GM19239 (cell line): Measurements from ENCODE around the gene AGBL1.

Experiments used
- DNase-seq: peaks from one replicate; pipeline ENCODE4 v3.0.0; 2011; ENCODE audit warnings: low spot score; ENCODE audit not compliant: insufficient read length
- FAIRE-seq: peaks from 2 replicates; lab custom pipeline; 2011; peaks lifted over from hg19 to GRCh38; lab: Jason Lieb, UNC

Gene AGBL1

DNA sequence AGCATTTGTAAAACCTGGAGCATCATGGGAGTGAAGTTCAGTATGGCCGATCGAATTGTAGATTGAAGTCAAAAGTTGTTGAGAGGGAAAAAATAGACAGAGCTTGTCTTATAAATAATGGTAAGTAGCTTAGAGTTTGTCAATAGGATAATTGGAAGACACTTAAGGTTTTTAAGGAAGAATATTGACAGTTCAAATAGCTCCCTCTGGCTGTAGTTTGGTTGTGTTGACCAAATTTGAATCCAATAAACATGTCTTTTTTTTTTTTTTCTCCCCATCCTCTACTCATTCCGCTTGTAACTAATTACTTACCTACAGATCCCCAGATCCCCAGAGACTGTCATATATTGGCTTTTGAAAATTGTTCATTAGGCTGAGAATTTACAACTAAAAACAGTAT, 677.0 kb downstream of the AGBL1 start:
- DNase-seq: no peak
- FAIRE-seq: no peak

DNA sequence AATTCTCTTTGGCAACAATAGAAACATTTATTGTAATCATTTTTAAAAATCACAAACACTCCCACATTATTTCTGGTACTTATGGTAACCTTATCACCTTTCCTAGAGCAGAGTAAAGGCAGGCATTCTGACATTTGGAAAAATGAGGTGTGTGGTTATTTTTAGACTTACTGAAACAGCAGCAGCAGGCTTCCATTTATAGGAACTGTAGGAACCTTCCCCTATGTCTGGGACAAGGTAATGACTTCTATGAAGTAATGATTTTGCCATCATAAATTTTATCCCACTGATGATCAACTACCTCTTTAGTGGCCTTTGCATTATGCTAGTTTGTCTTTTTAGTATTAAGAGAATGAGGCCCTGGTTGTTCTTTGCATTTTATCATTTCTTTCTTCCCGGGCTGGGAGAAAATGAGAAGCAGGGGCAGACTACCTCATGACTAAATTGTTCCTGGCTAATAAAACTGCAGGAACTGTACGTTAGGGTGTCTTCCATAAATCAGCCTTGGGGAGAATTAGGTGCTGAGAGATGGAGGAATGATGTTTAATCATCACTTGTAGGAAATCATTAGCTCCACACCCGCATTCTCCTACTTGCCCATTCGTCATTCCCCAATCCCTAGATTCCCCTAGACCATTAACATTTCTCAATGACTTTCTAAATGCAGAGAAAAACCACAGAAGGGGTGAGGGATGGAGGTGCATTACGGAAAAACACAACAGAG, 680.3 kb downstream of the AGBL1 start:
- FAIRE-seq: no peak

GRCh38 chr15:86762874-86763273, 683.2 kb downstream of the AGBL1 start:
- FAIRE-seq: no peak
- no peak for DNase-seq

More for the DNA sequence above, 680.3 kb downstream of the AGBL1 start:
- no peak for DNase-seq

GRCh38 chr15:86764021-86764420, 684.4 kb downstream of the AGBL1 start:
- DNase-seq (no peak), FAIRE-seq (no peak)

- no peak for DNase-seq
- no peak for FAIRE-seq
Observed at GRCh38 chr15:86765281-86765680, 685.6 kb downstream of the AGBL1 start.

DNA sequence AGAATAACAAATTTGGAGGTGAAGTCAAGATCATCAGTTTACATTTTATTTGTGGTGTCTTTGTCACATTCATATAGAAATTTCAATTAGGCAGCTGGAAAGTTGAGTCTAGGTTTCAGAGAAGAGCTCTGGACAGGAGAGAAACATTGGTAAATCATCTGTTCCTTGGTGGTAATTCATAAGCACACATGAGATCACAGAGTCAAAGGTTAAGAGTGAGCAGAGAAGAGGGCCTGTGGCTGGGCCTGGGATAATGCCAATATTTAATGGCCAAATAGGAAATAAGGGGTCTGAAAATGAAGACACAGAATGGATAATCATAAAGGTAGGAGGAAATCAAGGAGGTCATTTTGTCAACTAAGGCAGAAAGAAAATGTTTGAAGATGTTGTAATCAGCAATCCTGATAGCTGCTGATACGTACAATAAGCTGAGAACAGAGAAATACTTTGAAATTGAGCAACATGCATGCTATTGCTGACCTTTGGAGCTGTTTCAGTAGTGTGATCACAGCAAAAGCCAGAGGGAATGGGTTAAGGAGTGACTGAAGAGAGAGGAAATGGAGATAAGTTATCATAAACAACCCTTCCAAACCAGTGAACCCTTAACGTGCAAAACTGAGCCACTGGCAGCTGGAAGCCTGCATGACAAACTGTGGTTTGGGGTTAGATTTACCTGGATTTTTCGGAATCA, 692.8 kb downstream of the AGBL1 start:
- DNase-seq (no peak), FAIRE-seq (no peak)

DNA sequence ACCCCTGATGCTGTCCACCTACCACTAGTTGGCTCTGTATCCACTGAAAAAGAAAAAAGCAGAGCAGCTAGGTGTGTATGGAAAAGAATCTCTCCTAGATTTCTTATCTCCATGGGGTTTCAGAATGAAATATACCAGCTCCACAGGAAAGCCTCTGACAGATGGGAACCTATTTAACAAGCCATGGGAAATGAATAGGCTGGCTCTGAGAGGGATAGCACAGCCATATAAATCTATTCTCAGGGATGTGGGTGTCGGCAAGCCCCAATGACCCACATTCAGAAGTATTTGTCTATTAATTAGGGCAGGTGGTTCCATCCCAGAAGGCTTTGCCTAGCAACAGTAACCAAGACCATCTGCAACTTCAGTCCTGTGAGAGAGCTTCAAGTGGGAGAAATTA, 694.1 kb downstream of the AGBL1 start:
- no peak for DNase-seq

GRCh38 chr15:86776145-86776544, 696.5 kb downstream of the AGBL1 start:
- DNase-seq (no peak), FAIRE-seq (no peak)

More for the DNA sequence above, 694.1 kb downstream of the AGBL1 start:
- FAIRE-seq: no peak

- no peak for FAIRE-seq
Observed at GRCh38 chr15:86796521-86796920, 716.9 kb downstream of the AGBL1 start.

DNA sequence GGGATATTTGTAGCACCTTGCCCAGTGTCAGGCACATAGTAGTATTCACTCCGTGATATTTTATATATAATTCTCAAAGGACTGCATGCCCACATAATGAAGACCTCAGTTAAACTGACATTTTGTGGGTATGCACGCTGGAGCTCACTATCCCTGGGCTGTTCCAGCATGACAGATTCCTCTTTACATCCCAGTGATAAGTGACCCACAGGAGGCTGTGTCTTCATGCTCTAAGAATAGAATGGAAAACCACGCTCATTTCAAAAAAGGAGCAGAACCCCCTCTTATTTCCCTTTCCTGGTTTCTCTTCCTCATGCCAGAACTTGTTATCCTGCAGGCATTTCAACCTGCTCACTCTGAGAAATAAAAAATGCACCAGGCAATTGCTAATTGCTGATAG, 717.5 kb downstream of the AGBL1 start:
- no peak for DNase-seq
- no peak for FAIRE-seq

More at GRCh38 chr15:86796521-86796920, 716.9 kb downstream of the AGBL1 start:
- no peak for DNase-seq

- no peak for DNase-seq
- no peak for FAIRE-seq
Observed at GRCh38 chr15:86799226-86799625, 719.6 kb downstream of the AGBL1 start.

DNA sequence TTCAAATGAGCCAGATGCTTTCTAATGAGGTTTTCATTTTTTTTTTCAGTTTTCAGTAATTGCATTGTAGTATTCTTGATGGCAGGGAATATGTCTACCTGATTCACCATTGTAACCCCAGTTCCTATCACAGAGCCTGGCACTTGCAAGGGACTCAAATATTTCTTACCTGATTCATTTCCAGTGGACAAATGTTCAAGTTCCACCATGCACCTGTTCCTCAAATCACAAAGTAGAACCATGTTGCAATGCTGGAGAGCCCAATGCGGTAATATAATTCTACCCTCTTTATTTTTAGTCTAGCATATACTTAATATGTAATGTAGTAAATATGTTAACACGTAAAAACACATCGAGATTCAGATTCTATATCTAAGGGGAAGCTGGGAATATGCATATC, 722.6 kb downstream of the AGBL1 start:
- no peak for FAIRE-seq
- no peak for DNase-seq

- DNase-seq (no peak), FAIRE-seq (no peak)
Observed at GRCh38 chr15:86804406-86804805, 724.7 kb downstream of the AGBL1 start.

- no peak for FAIRE-seq
Observed at GRCh38 chr15:86810329-86810728, 730.7 kb downstream of the AGBL1 start.

DNA sequence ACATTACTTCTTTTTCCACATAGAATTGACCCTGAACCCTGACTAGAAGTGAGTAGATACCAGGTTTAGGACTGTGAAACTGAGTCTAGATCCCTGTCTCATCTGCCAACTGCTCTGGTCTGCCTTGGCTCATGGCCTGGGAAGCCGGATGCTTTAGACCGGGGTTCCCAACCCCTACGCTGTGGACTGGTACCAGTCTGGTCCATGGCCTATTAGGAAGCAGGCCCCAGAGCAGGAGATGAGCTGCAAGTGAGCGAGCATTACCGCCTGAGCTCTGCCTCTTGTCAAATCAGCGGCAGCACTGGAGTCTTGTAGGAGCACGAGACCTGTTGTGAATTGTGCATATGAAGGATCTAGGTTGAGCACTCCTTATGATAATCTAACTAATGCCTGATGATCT, 734.2 kb downstream of the AGBL1 start:
- DNase-seq (no peak), FAIRE-seq (no peak)

More at GRCh38 chr15:86810329-86810728, 730.7 kb downstream of the AGBL1 start:
- no peak for DNase-seq

- DNase-seq (no peak), FAIRE-seq (no peak)
Observed at GRCh38 chr15:86829245-86829644, 749.6 kb downstream of the AGBL1 start.

DNA sequence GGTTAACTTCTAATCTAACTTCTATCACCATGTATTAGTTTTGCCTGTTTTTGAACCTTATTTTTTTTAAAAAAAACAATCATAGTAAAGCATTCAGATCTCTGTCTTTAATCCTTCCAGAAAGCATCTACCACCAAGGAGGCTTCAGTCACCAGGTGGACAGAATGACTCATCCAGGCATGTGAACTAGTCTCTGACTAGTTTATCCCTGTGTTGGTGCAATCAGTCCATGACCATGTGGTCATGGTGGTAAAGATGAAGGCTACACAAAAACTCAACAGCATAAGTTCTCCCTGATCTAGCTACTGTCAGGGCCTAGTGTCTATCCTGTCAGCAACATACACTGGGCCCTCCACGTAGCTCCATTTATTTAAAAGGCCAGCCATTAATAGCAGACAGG, 750.6 kb downstream of the AGBL1 start:
- FAIRE-seq (no peak), DNase-seq (no peak)

DNA sequence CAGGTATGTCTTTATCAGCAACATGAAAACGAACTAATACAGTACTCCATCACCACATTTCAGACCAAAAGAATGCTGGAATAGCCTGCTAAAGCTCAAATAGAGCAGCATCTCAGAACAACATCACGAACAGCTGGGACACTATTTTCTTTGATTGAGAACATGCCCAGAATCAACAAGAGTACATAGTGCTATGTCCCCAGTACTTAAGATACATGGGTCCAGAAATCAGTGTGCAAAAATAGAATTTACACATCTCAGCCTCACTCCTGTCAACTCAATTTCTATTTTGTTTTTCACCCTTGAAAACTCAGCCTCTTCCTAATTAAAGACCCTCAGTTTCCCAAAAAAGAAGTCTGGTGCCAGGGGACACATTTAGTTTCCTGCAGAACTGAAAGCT, 753.9 kb downstream of the AGBL1 start:
- DNase-seq: no peak
- no peak for FAIRE-seq

- FAIRE-seq (no peak), DNase-seq (no peak)
Observed at GRCh38 chr15:86834115-86834863, 754.6 kb downstream of the AGBL1 start.

GRCh38 chr15:86837294-86838061, 757.8 kb downstream of the AGBL1 start:
- FAIRE-seq (no peak), DNase-seq (no peak)
